GM18907 (cell line): ENCODE data around the gene MIGA1.
"Not testable (repeated sequence)": the region's sequence is repeated elsewhere in the genome, so short reads cannot be mapped to it uniquely, and the experiment has no call there.

Experiments used
- ATAC-seq: cut with Tn5 transposase; IDR thresholded peaks from one replicate; pipeline ENCODE4 v1.9.1; 2021; ENCODE audit warnings: mild to moderate bottlenecking, moderate library complexity; ENCODE audit not compliant: unreplicated experiment

The MIGA1 gene, protein sequence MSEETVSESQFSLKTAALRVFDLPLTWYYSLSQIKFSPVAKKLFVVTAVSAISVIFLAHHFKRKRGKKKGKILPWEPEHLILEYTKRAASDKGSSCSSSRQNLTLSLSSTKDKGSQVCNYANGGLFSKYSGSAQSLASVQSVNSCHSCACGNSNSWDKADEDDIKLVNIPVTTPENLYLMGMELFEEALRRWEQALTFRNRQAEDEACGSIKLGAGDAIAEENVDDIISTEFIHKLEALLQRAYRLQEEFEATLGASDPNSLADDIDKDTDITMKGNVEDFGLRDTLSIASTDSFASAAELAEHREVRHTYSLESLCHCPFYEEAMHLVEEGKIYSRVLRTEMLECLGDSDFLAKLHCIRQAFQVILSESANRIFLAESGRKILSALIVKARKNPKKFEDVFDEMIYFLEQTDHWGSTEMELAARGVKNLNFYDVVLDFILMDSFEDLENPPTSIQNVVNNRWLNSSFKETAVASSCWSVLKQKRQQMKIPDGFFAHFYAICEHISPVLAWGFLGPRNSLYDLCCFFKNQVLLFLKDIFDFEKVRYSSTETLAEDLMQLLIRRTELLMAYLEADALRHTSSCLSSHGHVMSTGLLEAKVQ

DNA sequence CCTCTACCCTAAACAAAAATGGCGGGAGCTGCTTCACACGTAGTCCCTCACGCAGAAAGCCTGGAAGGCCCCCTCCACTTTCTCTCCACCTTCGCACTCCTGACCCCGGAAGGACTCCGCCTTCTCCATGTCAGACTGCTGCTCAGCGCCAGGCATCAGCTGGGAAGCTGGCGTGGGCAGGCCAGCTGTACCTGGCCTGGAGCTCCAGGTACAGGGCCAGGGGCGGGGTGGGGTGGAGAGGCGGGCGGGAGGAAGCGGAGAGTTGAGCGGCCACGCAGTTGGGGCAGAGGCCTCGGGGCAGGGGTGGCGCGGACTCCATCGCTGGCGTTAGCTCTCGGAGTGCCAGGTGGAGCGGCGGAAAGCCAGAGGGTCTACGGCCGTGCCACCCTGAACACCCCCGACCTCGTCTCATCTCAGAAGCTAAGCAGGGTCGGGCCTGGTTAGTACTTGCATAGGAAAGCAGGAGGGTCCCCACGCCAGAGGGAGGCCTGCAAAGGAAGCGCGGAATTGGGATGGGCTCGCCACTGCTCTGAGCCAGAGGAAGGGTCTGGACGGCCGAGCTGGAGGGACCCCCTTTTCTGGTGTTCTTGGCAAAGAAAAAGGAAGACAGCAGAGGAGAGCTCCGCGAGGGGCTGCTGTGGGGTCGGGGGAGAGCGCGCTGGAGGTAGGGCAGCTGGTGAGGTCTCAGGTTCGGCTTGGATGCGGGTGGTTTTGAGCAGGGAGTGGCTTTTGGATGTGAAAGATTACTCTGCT lies at the start of gene MIGA1:
TSS of gene MIGA1 (plus strand) at position 121 of the 753 bp plus-strand sequence. CDS start 3,604 bp downstream, outside the sequence.
- ATAC-seq = peak; percentile 96

DNA sequence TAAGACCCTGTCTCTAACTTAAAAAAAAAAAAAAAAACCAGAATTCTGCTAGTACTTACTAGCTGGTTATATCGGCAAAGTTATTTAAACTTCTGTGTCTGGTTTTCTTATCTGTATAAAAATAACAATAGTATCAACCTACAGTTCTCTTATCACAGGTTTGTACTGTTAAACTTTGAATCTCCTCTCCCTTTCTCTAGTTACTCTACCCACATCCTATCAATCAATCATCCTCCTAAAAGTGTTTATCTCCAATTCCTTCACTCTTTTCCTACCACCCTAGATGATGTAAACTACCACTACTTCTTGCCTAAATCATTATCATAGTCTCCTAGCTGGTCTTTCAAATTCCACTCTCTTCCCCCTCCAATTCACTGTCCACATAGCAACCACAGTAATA lies 47.4 kb upstream of the MIGA1 start:
- no peak for ATAC-seq

DNA sequence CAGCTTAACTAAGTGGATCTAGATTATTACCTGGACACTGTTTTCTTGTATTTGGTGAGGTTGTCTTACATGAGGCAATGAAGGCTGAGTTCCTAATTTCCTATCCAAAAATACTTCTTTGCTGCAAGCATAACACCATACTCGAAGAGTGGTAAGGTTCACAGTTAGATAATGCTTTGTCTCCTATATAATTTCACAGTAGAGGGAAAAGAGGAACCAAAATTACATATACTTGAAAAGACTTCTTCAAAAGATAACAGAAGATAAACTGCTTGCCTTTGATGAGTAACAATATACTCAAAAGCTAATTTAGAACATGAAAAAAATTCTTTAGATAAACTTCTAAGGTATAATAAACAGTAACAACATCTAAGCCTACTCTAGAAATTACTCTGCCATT lies 40.2 kb upstream of the MIGA1 start:
- no peak for ATAC-seq

DNA sequence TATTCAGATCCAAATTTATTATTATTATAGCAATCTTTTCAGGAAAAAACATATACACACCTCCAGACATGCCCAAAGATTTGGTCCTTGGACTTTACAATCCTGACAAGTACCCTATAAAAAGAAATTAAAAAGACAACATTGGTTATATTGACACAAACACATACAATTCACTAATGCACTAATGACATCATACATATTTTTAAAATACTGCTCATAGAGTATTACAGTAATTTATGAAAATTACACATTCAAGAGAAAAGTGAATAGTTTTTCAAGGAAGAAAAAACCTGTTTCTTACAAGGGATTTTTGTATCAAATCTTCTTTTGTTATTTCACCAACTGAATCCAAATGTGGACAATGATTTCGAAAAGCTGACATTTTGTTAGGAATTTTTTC lies 38.1 kb upstream of the MIGA1 start:
- no peak for ATAC-seq

DNA sequence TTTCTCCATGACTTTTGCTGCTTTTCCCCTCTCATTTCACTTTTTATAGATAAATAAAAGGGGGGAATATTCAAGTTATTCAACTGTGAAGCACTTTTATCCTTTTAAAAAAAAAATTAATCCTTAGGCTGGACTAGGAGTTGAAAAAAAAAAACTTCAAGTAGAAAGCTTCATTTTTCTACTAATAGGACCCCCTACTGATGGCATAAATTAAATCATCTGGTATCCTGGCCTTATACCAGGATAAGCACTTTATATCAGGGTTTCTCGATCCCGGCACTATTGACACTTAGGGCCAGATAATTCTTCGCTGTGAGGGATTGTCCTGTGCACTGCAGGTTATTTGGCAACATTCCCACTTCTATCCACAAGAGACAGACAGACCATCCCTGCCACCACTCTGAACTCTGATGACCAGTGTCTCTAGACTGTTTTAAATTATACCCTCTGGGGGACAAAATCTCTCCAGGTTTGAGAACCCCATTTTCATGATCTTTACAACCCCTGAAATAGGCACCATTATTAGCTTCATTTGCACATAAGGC lies 37.4 kb upstream of the MIGA1 start:
- ATAC-seq = no peak

DNA sequence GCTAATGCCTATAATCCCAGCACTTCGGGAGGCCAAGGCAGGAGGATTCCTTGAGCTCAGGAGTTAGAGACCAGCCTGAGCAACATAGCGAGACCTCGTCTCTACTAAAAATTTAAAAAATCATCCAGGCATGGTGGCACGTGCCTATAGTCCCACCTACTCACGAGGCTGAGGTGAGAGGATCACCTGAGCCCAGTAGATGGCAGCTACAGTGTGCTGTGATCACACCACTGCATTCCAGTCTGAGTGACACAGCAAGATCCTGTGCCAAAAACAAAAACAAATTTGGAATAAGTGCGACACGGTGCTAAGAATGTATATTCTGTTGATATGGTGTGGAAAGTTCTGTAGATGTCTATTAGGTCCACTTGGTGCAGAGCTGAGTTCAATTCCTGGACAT lies 34.9 kb upstream of the MIGA1 start:
- ATAC-seq = no peak

DNA sequence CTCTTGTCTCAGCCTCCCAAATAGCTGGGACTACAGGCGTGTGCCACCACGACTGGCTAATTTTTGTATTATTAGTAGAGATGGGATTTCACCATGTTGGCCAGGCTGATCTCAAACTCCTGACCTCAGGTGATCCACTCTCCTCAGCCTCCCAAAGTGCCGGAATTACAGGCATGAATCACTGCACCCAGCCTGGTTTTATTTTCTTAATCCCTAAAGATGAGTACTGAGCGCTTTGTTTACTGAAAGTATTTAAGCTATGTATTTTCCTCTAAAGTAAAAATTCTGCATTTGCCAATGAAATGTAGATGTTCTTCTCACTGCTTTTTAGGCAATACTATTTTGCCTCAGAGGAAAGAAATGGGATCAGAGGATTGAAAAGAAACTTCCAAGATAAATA lies 30.0 kb upstream of the MIGA1 start:
- not testable (repeated sequence) for ATAC-seq

DNA sequence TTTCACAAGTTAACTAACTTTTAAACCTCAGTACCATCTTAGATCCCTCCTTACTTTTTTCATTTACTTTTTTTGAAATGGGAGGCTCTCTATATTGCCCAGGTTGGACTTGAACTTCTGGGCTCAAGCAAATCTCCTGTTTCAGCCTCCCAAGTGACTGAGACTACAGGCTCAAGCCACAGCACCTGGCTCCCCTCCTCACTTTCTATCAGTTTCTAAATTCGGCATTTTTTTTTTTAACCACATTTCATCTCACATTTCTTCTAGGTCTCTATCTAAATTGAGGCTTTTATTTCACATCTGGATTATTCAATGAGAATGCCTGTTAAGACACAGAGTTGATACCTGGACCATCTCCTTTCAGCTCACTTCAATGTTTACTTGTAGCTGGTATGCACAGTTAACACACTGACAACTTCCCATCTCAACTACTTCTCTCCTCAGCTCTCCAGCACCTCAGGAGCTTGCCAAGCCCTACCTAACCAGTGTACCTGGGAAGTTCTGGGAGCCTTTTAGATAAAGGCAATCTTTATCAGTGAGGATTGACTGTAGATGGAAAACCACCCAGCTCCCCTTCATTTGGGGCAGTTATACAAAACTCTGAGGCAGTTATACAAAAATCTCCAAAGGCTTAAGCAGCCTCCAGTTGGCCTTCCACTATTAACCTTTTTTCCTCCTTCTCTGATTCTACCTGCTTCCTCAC lies 23.2 kb upstream of the MIGA1 start:
- no peak for ATAC-seq

DNA sequence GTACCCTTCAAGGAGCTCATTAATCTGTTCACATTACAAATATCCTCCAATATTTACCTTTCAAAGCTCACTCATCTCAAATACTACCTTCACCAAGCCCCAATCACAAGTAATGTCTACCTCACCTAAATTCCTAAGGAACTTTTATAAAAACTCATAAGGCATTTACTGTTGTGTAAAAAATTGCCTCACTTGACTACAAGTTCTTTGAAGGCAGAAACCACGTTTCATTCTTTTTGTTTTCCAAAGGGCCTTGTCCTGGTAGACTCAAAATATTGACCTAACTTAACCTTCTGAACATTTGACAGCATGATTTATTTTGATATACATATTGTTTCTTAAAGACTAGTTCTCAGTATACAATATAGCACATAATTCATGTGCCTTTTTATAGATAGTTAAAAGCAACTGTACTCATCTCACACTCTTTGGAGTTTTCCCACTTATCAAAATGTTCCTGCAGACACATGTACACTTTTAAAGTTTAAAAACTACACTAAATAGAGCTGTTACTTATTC lies 22.3 kb upstream of the MIGA1 start:
- ATAC-seq = no peak

DNA sequence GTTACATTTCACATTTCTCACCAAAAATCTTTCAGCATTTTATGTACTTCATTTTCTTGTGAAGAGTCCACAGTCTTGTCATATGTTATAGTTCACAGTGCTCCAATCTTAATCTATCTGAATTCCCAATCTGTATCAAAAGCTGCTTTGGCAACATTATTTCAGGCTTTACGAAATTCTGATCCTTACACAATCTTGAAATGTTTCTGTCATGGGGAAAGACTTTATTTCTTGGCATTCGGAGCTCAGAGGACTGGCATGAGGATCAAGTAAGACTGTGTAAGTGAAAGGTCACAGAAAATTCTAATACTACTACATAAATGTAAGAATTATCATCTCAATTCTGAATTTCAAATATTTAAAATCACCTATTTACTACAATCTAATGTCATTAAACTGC lies 21.8 kb upstream of the MIGA1 start:
- ATAC-seq = no peak

DNA sequence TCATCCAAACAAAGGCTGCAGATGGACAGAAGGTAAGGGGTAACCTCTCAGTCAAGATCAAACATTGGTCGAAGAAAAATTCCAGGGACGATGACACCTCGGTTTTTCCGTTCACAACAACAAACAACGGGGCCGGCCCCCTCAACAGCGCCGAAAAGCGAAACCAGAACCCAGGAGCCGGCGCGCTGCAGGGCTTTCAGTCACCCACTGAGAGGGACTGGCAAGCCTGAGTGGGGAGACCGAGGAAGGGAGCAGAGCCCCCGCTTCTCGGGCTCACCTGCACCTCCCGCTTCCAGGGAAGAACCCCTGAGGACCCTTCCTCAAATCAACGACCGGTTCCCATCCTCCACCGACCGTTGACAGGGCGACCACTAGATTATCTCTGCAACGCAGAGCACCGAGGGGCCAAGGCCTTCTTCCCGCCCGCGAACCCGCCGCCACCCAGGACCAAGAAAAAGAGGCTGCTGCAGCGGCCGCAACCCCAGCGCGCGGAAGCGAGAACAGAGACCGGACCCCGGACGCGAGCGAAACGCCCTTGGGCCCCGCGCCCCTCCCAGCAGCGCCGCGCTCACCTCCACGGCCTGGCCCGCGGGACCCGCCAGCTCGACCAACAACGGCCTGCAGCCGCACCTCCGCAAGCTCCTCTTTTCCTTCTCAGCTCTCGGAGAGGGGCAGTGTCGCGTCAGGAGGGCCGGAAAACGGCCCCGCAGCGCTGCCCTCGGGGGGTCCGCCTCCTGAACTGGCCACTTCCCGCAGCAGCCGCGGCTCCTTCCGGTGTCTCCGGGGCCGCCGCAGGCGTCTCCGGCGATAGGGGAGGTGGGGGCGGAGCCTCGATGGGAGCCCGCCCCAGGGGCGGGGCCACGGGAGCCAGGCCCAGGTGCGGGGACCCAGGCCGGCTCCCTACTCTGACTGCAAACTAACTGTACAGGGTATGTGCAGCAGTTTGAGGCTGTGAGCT lies 20.1 kb upstream of the MIGA1 start, which contains the start of gene USP33:
TSS of gene USP33 (minus strand) at position 782 of the 958 bp plus-strand sequence. CDS start 18,155 bp downstream, outside the sequence.
- peak; percentile 97 for ATAC-seq

DNA sequence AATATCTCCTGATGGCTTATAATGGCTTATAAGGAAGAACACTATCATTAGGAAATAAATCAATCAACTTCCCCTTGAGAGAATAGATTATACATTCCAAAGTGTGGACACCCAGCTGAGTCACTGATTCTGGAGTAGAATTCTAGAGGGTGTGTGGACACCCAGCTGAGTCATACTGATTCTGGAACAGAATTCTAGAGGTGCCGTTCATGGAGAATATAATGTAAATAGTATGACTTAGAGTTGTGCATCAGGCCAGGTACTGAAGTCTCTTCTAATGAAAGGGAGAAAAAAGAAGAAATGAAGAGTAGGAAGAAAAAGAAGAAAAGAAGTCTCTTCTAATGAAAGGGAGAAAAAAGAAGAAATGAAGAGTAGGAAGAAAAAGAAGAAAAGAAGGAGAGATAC lies 17.4 kb upstream of the MIGA1 start:
- no peak for ATAC-seq

DNA sequence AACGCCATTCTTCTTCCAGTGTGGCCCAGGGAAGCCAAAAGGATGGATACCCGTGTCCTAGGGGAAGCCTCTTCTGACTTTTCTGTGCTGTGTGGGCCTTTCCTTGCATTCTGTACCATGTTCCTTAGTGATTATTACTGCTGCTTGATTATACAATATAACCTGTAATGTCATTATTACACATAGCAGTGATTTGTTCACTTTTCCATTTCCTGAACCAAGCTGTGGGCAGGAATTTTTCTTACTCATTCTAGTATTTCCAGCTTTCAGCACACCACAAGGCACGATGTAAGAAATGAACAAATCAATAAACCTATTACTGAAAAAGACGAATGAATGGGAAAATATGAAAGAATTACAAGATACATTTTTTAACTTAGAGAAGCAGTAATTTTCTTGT lies 11.4 kb upstream of the MIGA1 start:
- ATAC-seq = no peak

DNA sequence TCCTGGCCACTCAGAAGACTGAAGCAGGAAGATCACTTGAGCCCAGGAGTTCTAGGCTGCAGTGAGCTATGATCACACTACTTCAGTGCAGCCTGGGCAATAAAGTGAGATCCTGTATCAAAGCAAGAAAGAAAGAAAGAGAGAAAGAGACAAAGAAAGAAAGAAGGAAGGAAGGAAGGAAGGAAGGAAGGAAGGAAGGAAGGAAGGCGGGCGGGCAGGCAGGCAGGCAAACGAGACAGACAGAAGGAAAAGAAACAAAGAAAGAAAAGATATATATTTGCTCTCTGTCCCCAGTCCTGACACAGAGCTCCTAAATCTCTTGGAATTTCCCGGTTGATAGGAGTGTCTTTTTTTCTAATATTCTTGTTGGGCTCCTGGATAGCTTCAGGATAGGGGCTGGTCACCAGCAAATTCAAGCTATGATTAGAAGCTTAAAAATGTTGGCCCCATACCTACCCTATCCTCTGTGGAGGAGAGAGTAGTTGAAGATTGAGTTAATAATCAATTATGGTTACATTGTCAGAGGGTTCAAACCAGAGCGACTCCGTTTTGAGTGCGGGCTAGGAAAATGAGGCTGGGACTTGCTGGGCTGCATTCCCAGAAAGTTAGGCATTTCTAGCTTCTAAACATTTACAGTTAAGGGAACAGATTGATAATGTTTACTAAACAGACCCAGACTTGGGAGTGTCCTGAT lies 3.3 kb upstream of the MIGA1 start:
- ATAC-seq = no peak

DNA sequence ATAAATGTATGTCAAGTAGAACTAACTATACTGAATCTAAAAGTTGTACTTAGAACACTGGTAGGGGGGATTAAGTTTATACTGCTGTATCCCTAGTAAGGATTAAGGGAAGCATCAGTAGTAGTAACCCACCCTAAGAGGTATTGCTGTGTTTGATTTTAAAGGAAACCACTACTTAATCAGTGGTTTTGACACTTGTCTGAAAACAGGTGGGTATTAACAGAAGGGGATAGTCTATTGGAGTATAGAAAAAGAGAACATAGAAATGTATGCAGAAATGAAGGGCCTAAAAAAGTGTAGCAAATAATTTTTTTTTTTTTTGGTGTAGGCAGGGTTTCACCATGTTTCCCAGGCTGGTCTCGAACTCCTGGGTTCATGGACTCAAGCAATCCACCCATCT lies 2.2 kb downstream of the MIGA1 start:
- no peak for ATAC-seq

DNA sequence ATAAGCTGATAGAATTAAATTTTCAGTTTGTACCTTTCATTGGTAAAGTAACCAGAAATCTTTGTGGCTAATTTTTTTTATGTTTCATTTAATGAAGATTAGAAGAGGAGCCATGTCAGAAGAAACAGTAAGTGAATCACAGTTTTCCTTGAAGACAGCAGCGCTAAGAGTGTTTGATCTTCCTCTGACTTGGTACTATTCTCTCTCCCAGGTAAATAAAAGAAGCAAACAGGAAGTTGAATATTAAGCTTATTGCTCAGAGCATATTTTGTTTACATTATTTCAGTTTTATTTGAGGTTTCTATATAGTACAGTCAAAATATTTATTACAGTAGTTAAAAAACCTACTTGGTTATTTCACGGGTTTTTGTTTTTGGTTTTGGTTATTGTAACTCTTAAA lies 3.7 kb downstream of the MIGA1 start:
- ATAC-seq = no peak

DNA sequence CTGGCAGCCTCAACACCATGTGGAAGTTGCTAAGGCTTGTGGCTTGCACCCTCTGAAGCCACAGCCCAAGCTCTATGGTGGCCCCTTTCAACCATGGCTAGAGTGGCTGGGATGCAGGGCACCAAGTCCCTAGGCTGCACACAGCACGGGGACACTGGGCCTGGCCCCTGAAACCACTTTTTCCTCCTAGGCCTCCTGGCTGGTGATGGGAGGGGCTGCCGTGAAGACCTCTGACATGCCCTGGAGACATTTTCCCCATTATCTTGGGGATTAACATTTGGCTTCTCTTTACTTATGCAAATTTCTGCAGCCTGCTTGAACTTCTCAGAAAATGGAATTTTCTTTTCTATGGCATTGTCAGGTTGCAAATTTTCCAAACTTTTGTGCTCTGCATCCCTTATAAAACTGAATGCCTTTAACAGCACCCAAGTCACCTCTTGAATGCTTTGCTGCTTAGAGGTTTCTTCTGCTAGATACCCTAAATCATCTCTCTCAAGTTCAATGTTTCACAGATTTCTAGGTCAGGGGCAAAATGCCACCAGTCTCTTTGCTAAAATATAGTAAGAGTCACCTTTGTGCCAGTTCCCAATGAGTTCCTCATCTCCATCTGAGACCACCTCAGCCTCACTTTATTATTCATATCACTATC lies 6.8 kb downstream of the MIGA1 start:
- ATAC-seq = not testable (repeated sequence)

DNA sequence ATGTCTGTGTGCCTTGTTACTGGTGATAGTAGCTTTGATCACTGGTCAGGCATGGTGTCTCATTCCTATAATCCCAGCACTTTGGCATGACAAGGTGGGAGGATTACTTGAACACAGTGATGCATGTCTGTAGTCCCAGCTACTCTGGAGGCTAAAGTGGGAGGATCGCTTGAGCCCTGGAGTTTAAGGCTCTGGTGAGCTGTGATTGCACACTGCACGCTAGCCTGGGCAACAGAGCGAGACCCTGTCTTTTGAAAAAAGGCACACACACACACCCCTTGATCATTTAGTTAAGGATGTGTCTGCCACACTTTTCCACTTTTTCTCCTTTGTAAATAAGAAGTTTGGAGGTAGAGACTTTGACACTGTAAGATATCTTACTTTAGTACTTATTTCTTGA lies 15.1 kb downstream of the MIGA1 start:
- ATAC-seq = no peak
